PC-3 (cell line): ENCODE results near the gene GNB1.

Source experiments
- EZH2 ChIP-seq: fragments of 300-600 bp; sonication (generic); IDR thresholded peaks from one replicate; pipeline ENCODE4 v1.6.1; 2017; ENCODE audit warnings: antibody characterized with exemption, mild to moderate bottlenecking, low read length; ENCODE audit not compliant: unreplicated experiment
- TF ChIP-seq, protein P1 (sequence below): fragments of 300-600 bp; sonication (generic); conservative IDR thresholded peaks from 2 replicates; pipeline ENCODE4 v1.5.1; 2017; ENCODE audit warnings: antibody characterized with exemption, low read depth, mild to moderate bottlenecking, low read length

GRCh38 chr1:1910651-1911331 is 19.9 kb upstream of the GNB1 start:
- TF ChIP-seq, protein P1, sequence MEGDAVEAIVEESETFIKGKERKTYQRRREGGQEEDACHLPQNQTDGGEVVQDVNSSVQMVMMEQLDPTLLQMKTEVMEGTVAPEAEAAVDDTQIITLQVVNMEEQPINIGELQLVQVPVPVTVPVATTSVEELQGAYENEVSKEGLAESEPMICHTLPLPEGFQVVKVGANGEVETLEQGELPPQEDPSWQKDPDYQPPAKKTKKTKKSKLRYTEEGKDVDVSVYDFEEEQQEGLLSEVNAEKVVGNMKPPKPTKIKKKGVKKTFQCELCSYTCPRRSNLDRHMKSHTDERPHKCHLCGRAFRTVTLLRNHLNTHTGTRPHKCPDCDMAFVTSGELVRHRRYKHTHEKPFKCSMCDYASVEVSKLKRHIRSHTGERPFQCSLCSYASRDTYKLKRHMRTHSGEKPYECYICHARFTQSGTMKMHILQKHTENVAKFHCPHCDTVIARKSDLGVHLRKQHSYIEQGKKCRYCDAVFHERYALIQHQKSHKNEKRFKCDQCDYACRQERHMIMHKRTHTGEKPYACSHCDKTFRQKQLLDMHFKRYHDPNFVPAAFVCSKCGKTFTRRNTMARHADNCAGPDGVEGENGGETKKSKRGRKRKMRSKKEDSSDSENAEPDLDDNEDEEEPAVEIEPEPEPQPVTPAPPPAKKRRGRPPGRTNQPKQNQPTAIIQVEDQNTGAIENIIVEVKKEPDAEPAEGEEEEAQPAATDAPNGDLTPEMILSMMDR: no peak
- no peak for TF ChIP-seq EZH2
